ENCODE results near the gene NDFIP1. TPM values are rescaled to one million over a fixed set of nuclear protein-coding genes. Genes with fewer than 3 reads are reported as not detected.

Gene NDFIP1
- total RNA-seq, 2 experiments from 2014 or later = 18.7 to 33.1 TPM

- no peak overlapping the region for H3K4me3 ChIP-seq (ENCODE audit: low read depth, low read length, poor library complexity, severe bottlenecking)
- H2AFZ ChIP-seq (ENCODE audit: low read length) = no peak overlapping the region
- no peak overlapping the region for H3K4me2 ChIP-seq (ENCODE audit: low read length)
- peaks cover 20% of the 10 kb centered on the region for H3K36me3 ChIP-seq (ENCODE audit: insufficient read depth, low read length)
- H3K9me2 ChIP-seq (ENCODE audit: insufficient read depth, low read length) = no peaks in the 10 kb centered on the region
- no peak for DNase-seq (ENCODE audit: low spot score)
- H3K9me3 ChIP-seq (ENCODE audit: low read length) = no peaks in the 10 kb centered on the region
- intact Hi-C loops (cut with micrococcal nuclease; ENCODE audit: unreplicated experiment) = no loop called here
- BruUV-seq (replicated peaks) = no TSS peak
- H3K27ac ChIP-seq (ENCODE audit: low read depth, low read length, poor library complexity, severe bottlenecking) = no peak overlapping the region
- ChIA-PET POLR2A (interaction anchor here (0.6 to 1.1 kb wide), 2 partner anchors 21 to 305 kb away, joined by 3 read pairs; no protein-coding TSS in a partner anchor), CTCF (ENCODE audit: unreplicated experiment) (no interaction called here)
- peaks cover 5% of the 10 kb centered on the region; the same call in 1 of the 2 replicates for H4K20me1 ChIP-seq (ENCODE audit: insufficient read depth, low read length)
- H3K4me1 ChIP-seq (ENCODE audit: insufficient read depth, low read length, poor library complexity, severe bottlenecking) = peaks cover 8% of the 10 kb centered on the region
- peaks cover 18% of the 10 kb centered on the region; the same call in 1 of the 2 replicates for H3K79me2 ChIP-seq (ENCODE audit: insufficient read depth, low read depth, low read length)
- no peak for TF ChIP-seq EZH2phosphoT487 (IDR thresholded peaks at IDR 0.05; ENCODE audit: borderline replicate concordance, low read depth, low read length)
- TF ChIP-seq CTCF (conservative IDR thresholded peaks at IDR 0.05; ENCODE audit: low read length) = no peak
Measured at GRCh38 chr5:142122121-142122520, 13.5 kb downstream of the NDFIP1 start.

GRCh38 chr5:142125378-142125777, 16.8 kb downstream of the NDFIP1 start:
- no peaks in the 10 kb centered on the region for H4K20me1 ChIP-seq (ENCODE audit: insufficient read depth, low read length)
- no peaks in the 10 kb centered on the region for H3K4me1 ChIP-seq (ENCODE audit: insufficient read depth, low read length, poor library complexity, severe bottlenecking)
- POLR2A ChIA-PET = no interaction called here
- no peak for DNase-seq (ENCODE audit: low spot score)
- no peaks in the 10 kb centered on the region for H3K9me2 ChIP-seq (ENCODE audit: insufficient read depth, low read length)
- H3K4me3 ChIP-seq (ENCODE audit: low read depth, low read length, poor library complexity, severe bottlenecking) = no peak overlapping the region
- CTCF ChIA-PET (ENCODE audit: unreplicated experiment) = no interaction called here
- H2AFZ ChIP-seq (ENCODE audit: low read length) = no peak overlapping the region
- intact Hi-C loops (cut with micrococcal nuclease; ENCODE audit: unreplicated experiment) = no loop called here
- no TSS peak for BruUV-seq (replicated peaks)
- TF ChIP-seq EZH2phosphoT487 (IDR thresholded peaks at IDR 0.05; ENCODE audit: borderline replicate concordance, low read depth, low read length) (no peak), CTCF (conservative IDR thresholded peaks at IDR 0.05; ENCODE audit: low read length) (no peak)
- peaks cover 11% of the 10 kb centered on the region; the same call in 1 of the 2 replicates for H3K79me2 ChIP-seq (ENCODE audit: insufficient read depth, low read depth, low read length)
- H3K27ac ChIP-seq (ENCODE audit: low read depth, low read length, poor library complexity, severe bottlenecking) = no peak overlapping the region
- H3K36me3 ChIP-seq (ENCODE audit: insufficient read depth, low read length) = peaks cover 20% of the 10 kb centered on the region
- no peaks in the 10 kb centered on the region for H3K9me3 ChIP-seq (ENCODE audit: low read length)
- H3K4me2 ChIP-seq (ENCODE audit: low read length) = no peak overlapping the region

- Histone ChIP-seq H3K36me3 (ENCODE audit: insufficient read depth, low read length) (peaks cover 16% of the 10 kb centered on the region), H2AFZ (ENCODE audit: low read length) (no peak overlapping the region), H3K4me3 (ENCODE audit: low read depth, low read length, poor library complexity, severe bottlenecking) (no peak overlapping the region), H4K20me1 (ENCODE audit: insufficient read depth, low read length) (no peaks in the 10 kb centered on the region), H3K4me2 (ENCODE audit: low read length) (no peak overlapping the region), H3K27ac (ENCODE audit: low read depth, low read length, poor library complexity, severe bottlenecking) (no peak overlapping the region), H3K9me2 (ENCODE audit: insufficient read depth, low read length) (no peaks in the 10 kb centered on the region), H3K4me1 (ENCODE audit: insufficient read depth, low read length, poor library complexity, severe bottlenecking) (no peaks in the 10 kb centered on the region), H3K79me2 (ENCODE audit: insufficient read depth, low read depth, low read length) (peaks cover 11% of the 10 kb centered on the region; the same call in 1 of the 2 replicates), H3K9me3 (ENCODE audit: low read length) (no peaks in the 10 kb centered on the region)
- intact Hi-C loops (cut with micrococcal nuclease; ENCODE audit: unreplicated experiment) = no loop called here
- CTCF ChIA-PET (ENCODE audit: unreplicated experiment) = no interaction called here
- no peak for DNase-seq (ENCODE audit: low spot score)
- POLR2A ChIA-PET = no interaction called here
- TF ChIP-seq CTCF (conservative IDR thresholded peaks at IDR 0.05; ENCODE audit: low read length) = no peak
- no TSS peak for BruUV-seq (replicated peaks)
Measured at GRCh38 chr5:142125963-142126362, 17.4 kb downstream of the NDFIP1 start.
